WTC11 (cell line): Measurements from ENCODE around the gene TRPM2.

Experiments
- ARID4B ChIP-seq: sonication (generic); formaldehyde crosslinking; IDR thresholded peaks from 2 replicates; pipeline ENCODE4 v1.8.0; 2023; ENCODE audit warnings: missing genetic modification reagents, mild to moderate bottlenecking, borderline replicate concordance
- CTCF ChIP-seq: fragments of 200-600 bp; IDR thresholded peaks from 2 replicates; pipeline ENCODE4 v1.8.0; 2022; ENCODE audit warnings: antibody characterized with exemption
- ERG ChIP-seq: fragments of 250-450 bp; sonication (Bioruptor Pico); IDR thresholded peaks from 2 replicates; pipeline ENCODE4 v1.8.0; 2021; ENCODE audit warnings: mild to moderate bottlenecking
- IRF1 ChIP-seq: sonication (generic); formaldehyde crosslinking; IDR thresholded peaks from 2 replicates; pipeline ENCODE4 v1.8.0; 2023; ENCODE audit warnings: missing genetic modification reagents
- RELA ChIP-seq: sonication (generic); formaldehyde crosslinking; IDR thresholded peaks from 2 replicates; pipeline ENCODE4 v1.8.1; 2022; ENCODE audit warnings: missing genetic modification reagents, mild to moderate bottlenecking, borderline replicate concordance
- USF1 ChIP-seq: sonication (generic); formaldehyde crosslinking; IDR thresholded peaks from 2 replicates; pipeline ENCODE4 v1.8.0; 2022; ENCODE audit warnings: mild to moderate bottlenecking, missing genetic modification reagents
- ZNF423 ChIP-seq: fragments of 250-450 bp; sonication (Bioruptor Pico); IDR thresholded peaks from 2 replicates; pipeline ENCODE4 v2.1.2; 2022; ENCODE audit warnings: mild to moderate bottlenecking, moderate library complexity
- TF ChIP-seq, protein P1 (sequence below): sonication (generic); formaldehyde crosslinking; conservative IDR thresholded peaks from 2 replicates; pipeline ENCODE4 v1.8.1; 2022; ENCODE audit warnings: mild to moderate bottlenecking, missing genetic modification reagents
- TF ChIP-seq, protein P2 (sequence below): sonication (generic); formaldehyde crosslinking; IDR thresholded peaks from 2 replicates; pipeline ENCODE4 v1.8.1; 2023; ENCODE audit warnings: mild to moderate bottlenecking, missing genetic modification reagents, moderate library complexity
- TF ChIP-seq, protein P3 (sequence below): sonication (generic); formaldehyde crosslinking; IDR thresholded peaks from 2 replicates; pipeline ENCODE4 v1.8.1; 2022; ENCODE audit warnings: low read depth, mild to moderate bottlenecking, moderate library complexity, missing genetic modification reagents, borderline replicate concordance

DNA sequence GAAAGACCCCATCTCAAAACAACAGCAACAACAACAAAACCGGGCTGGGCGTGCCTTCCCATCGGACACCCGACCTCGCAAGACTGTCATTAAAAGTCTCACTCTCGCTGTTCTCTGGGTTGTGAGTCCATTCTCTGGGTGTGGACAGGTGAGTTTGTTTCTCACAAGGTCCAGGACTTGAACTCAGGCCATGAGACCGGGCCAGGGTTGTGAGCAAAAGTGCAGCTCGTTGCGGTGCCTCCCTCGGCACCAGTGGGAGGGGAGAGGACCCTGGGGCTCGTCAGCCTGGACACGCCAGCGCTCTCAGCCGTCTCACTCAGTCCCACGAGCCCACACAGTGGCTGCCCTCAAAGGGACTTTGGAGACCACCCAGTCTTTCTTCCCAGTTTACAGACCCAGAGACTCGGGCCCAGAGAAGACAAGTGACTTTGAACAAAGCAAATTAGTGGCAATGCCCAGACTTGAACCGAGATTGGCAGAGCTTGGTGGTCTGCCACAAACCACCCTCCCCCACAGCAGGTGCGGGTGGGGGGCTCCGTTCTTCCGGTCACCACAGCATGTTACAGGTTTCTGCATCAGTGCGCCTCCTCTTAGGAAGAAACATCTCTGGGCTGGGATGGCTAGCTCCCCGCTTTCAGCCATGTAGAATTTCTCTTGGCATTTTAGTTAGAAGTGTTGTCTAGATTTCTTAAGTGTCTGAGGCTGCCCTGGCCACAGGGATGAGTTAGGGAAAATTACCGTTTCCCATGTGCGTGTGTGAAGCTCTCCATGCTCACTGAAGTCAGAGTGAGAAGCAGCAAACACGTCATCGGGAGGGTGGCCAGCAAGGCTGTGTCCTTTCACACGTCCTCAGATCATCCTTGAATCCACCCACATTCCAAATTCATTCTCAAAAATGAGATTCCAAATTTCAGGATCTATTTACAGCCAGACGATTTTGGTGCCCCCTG, 130.1 kb downstream of the TRPM2 start:
- no peak for TF ChIP-seq ZNF423 (CRISPR knock-in tag)
- TF ChIP-seq RELA (CRISPR knock-in tag): no peak
- TF ChIP-seq ERG (CRISPR knock-in tag): no peak
- no peak for TF ChIP-seq USF1
- TF ChIP-seq, protein P1, sequence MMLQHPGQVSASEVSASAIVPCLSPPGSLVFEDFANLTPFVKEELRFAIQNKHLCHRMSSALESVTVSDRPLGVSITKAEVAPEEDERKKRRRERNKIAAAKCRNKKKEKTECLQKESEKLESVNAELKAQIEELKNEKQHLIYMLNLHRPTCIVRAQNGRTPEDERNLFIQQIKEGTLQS: no peak
- no peak for TF ChIP-seq IRF1 (CRISPR knock-in tag)
- TF ChIP-seq, protein P2, sequence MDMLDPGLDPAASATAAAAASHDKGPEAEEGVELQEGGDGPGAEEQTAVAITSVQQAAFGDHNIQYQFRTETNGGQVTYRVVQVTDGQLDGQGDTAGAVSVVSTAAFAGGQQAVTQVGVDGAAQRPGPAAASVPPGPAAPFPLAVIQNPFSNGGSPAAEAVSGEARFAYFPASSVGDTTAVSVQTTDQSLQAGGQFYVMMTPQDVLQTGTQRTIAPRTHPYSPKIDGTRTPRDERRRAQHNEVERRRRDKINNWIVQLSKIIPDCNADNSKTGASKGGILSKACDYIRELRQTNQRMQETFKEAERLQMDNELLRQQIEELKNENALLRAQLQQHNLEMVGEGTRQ (CRISPR knock-in tag): no peak
- TF ChIP-seq, protein P3, sequence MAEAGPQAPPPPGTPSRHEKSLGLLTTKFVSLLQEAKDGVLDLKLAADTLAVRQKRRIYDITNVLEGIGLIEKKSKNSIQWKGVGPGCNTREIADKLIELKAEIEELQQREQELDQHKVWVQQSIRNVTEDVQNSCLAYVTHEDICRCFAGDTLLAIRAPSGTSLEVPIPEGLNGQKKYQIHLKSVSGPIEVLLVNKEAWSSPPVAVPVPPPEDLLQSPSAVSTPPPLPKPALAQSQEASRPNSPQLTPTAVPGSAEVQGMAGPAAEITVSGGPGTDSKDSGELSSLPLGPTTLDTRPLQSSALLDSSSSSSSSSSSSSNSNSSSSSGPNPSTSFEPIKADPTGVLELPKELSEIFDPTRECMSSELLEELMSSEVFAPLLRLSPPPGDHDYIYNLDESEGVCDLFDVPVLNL (CRISPR knock-in tag): no peak
- no peak for TF ChIP-seq CTCF
- no peak for TF ChIP-seq ARID4B (CRISPR knock-in tag)
